HL-60/S4 (cell line): Measurements from ENCODE around the gene CES5A.
"Not testable (repeated sequence)": the region's sequence is repeated elsewhere in the genome, so short reads cannot be mapped to it uniquely, and the experiment has no call there.

Experiments
- in situ Hi-C: fragments of 300-500 bp; cut with MboI; formaldehyde crosslinking; loops from 2 replicates; pipeline ENCODE4 v1.14.3; 2022; ENCODE audit warnings: low sequenced_read_pairs

CES5A gene

DNA sequence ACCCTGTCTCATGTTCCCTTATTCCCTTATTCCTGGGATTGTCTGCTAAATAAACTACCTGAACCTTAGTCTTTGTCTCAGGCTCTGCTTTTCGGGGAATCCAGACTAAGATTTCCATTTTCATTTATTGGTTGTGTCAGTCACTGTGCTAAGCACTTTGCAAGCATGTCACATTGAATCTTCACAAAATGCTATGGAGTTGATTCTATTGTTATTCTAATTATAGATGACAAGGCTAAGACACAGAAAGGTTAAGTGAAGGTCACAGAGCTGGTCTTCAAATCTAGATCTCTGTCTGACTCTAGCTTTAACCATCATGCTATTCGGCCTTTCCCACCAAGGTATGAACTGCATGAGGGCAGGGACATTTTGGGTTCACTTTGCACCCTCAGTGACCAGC is 13.4 kb upstream of the CES5A start:
- in situ Hi-C loops, result no loop called here

DNA sequence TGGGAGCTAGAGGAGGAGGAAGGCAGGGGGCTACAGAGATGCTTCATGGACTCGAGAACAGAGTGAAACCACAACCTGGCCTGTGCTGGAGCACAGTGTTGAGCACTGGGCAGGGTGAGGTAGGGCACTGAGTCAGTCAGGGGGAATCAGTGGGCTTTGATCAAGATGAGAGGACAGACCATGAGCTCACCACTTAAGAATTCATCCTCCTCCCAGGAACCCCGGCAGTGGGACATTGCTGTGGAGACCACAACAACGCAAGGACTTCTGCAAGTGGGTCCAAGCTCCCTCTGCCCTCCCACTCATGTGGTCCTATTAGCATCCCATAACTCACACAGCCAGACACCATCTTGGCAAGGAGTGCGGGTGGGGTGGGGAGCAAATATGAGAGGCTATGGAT is 1.7 kb upstream of the CES5A start:
- in situ Hi-C loops, result no loop called here

DNA sequence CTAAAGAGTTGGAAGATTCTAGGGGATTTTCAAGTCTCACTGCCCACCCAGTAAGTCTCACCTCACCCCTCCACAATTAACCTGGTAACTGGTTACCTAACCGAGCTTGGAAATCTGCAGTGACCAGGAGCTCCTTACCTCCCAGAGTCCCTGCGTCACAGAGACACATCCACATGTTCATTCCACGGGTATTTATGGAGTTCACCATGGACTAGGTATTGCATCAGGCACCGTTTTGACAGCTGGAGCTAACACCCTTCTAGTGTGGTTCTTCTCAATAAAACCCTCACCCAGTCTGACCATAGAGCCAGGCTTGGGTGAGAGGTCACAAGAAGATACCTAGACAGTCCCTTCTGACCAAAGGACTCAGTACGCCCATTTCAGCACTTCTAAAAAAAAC is 2.1 kb downstream of the CES5A start:
- in situ Hi-C loops, result no loop called here

DNA sequence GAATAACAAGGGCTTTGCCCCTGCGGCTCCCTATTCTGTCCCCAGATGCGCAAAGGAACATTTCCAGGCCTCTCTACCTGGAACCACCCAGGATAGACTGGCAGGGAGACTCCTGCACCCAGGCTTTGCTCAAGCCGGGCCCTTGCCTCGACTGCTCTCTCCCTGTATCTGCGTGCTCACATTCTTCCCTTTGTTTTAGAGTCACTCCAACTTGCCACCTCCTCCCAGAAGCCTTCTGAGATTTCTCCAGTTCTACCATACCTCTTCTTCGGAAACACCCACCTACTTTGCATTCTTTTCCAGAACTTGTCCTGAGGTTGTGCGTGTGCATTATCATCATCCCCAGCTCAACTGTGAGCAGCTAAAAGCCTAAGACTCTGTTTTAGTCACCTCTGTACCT is 3.0 kb downstream of the CES5A start:
- in situ Hi-C loops, result no loop called here

DNA sequence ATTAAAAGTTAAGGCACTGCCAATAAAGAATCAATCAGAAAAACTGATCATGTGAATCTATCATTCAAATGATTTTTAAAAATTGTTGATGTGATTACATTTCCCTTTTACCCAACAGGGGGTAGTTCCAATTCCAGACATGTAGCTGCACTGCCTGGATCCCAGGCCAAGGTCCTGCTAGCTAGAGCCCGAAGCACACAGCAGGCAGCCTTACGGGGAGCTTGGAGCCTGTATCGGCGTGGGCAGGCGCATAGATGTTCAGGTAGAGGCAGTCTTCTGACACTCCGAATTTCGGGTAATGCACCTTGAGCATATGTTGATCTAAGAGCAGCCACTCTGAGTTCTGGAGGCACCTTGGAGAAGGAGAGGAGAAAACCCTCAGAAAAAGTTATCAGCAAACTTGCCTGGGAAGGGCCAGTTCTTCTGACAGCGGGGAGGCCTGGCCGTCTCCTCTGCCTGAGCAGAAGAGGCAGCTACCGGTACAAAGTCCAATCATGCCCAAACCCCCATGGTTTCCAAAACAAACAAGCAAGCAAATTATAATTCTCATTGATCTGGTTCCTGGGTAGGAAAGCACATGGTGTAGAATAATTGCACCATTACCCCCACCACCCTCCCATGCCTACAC is 3.6 kb downstream of the CES5A start:
- in situ Hi-C loops, result no loop called here

DNA sequence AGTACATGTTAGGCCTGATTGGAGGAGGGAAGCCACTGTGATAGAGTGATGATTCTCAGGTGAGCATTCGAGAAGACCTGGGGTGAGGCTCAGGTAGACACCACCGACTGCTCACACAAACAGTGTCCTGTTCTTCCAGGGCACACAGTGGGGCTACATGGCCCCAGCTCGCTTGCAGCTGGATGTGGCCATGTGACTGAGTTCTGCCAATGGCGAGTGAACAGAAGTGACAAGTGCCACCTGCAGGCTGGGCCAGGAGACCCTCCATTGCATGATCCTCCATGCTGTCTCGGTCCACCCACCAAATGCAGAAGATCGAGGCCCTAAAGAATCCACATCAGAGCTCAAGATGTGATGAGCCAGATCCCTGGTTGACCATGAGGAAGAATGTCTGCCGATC is 6.2 kb downstream of the CES5A start:
- in situ Hi-C loops, result no loop called here

DNA sequence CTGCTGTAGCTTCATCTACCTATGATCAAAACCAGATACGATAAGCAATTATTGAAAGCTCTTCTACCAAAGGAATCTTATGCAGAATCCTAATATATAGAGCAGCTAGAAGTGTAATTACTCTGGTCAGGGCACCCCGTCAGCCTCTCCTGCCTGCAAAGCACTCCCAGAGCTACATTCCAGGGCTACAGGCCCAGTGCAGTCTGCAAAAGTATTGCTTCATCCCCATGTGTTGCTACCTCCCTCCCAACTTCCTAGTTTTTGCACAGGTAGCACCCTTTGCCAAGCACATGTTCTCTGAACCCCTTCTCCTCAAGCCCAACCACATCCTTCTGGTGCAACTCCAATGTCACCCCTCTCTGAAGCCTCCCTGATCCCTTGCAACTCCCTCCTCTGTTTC is 7.0 kb downstream of the CES5A start:
- in situ Hi-C loops, result no loop called here

DNA sequence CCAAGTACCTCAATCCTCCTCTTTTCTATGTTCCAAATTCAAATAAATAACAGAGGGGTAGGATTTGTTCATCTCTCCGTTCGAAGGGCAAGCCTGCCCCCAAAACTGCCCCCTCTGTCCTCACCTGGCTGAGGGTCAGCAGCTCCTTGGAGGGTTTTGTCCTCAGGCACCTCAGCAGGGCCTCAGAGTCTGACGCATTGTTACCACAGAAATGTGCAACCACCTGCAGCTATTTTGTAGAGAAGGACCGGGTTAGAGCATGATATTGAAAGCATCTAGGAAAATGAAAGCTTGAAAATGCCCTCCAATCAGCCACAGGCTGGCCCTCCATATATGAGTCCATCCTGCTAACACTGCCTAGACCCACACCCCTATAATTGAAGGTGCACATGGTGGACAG is 13.9 kb downstream of the CES5A start:
- in situ Hi-C loops, result no loop called here

DNA sequence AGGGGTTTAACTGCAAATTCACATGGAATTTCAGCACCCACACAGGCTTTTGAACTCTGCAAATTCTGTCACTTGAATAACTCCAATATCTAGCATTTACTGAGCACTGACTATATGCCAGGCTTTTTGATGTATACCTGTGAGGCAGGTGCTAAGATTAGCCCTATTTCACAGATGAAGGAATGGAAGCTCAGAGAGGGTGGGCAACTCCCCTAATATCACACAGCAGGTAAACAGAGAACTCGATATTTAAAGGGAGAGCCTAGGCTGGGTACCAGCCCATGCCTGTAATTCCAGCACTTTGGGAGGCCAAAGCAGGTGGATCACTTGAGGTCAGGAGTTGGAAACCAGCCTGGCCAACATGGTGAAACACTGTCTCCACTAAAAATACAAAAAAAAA is 17.5 kb downstream of the CES5A start:
- in situ Hi-C loops, result not testable (repeated sequence)

DNA sequence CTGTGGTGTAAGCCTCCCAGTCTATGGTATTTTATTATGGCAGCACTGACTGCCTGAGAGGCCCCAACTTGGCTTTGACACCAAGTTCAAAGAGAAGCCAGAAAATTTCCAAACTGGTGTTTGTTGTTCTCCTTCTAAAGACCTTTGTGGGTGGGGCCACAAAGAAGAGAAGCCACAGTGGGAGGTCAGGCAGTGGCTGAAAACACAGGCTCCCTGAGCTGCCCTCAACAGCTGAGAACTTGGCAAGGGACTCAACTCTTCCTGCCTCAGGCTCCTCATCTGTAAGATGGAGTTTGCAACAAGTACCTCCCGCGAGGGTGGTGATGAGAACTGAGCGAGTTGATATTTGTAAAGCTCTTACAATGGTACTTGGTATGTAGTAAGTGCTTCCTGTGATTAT is 18.2 kb downstream of the CES5A start:
- in situ Hi-C loops, result no loop called here

DNA sequence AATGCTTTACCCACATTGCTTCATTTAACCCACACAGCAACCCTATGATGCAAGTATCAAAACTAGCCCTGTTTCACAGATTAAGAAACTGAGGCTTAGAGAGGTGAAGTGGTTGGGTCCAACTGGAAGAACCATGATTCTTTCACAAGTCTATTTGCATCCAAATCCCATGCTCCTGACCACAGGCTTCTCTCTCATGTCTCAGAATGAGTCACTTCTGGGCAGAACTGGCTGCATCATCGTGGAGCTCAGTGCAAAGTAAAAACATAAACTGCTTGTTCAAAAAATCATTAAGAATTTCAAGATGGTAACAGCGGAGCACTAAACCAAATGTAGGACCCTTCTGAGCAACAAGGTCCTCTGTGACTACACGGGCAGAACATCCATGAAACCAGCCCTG is 22.1 kb downstream of the CES5A start:
- in situ Hi-C loops, result no loop called here

DNA sequence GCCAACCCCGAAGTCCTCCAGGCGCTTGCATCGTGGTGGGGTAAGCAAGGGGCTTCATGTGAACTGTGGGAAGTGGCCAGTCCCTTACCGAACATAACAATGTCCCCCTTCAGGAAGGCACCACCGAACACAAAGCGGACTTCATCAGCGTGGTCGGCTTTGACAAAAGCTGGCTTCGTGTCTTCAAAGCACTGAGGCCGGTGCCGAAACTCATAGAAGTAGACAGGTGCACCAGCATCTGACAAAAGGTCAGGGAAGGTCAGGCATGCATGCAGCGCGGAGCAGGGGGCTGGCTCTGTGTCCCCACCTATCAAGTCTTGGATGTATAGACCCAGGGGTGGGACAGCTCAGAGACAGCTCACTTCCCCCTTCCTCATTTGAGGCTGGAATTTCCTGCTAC is 25.6 kb downstream of the CES5A start:
- in situ Hi-C loops, result loop anchor here (10.0 kb wide), 1 partner anchor 385 kb away; no protein-coding TSS in a partner anchor

DNA sequence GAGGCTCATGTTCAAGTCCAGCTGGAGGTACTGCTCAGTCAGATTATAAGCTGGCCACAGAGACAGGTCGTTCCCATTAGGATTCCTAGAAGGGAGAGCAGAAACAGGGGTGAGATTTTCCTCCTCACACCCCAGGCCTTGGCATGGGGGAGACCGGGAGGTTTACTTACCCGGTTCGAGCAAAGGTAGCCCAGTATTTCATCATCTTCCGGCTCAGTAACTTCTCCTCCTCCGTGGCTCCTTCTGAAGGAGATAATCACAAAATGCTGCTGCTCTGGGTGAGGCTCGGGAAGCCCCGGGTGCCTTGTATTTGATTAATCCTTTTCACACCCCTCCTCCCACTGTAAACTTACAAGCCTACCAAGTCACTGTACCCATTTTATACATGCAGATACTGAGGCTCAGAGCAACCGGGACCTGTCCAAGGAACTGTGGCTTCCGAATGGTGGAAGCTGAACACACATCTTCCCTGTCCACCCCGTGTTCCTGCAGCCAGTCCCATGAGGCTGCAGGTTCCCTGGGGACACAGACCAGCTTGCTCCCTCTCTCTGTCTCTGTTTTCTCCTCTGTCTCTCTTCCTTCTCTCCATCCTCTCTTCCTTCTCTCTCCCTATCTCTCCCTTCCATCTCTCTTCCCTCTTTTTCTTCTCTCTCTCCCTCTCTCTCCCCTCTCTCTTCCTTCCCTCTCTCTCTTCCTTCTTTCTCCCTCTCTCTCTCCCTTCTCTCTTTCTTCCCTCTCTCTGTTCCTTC is 28.4 kb downstream of the CES5A start:
- in situ Hi-C loops, result loop anchor here (10.0 kb wide), 1 partner anchor 382 kb away; no protein-coding TSS in a partner anchor

DNA sequence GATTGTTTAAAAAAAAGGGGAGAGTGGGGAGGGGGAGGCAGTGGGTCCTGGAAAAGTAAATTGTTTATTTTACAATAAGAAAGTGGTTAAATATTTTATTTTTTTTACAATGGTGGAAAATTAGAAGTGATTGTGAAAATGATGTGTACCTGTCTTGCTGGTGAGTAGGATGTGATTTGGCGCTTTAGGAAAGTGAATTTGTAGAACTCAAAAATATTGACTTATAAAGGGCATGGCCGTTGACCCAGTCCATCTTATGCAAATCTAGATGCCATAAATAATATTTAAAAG is 32.1 kb downstream of the CES5A start:
- in situ Hi-C loops, result loop anchor here (5.0 to 10.0 kb wide), 2 partner anchors 141 to 378 kb away; no protein-coding TSS in a partner anchor

DNA sequence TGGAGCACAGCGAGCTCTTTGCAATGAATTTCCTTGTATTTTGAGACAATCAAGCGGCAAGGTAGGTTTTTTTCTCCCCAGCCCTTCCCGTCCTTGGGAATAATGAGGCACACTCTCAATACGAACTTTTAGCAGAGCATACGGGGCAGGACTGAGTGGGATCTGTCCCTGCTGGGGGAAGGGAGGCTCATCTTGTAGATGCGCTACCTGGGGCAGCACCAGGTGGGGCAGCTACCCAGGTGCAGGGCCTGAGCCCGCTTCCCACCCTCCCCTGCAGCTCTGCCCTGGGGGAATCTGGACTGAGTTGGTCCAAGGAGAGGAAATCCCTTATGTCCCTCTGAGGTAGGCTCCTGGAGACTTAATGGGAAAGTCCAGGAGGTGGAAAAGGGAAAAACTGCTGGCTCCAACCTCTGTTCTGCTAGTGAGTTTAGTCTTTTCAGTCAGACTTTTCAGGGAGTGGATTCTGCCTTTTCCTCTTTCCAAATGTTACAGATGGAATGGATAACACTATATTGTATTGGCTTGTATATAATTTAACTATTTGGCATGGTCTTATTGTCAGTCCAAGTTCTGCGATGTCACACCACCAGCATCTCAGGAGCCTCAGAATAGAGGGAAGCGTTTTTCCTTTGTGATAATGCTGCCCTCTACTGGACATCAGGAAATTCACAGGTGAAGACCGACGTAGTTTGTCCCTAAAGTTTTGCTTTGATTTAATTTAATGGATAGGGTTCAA is 32.6 kb downstream of the CES5A start:
- in situ Hi-C loops, result loop anchor here (5.0 to 10.0 kb wide), 2 partner anchors 140 to 378 kb away; no protein-coding TSS in a partner anchor

DNA sequence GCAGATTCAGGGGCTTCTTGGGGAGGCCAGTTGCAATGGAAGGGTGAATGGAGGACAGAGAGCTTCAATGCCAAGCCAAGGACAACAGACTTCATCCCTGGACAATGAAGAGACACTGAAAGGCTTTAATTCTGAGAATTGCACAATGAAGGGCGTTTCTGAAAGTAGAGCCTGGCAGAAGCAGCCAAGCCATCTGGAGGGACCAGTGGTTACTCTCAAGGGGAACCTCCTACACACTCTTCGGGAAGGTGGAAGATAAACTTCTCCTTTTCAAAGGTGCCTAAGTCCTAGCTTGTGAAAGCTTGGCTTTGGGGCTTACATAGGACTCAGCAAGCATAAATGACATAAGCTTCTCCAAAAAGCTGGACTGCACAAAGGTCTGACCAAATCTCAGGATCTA is 36.1 kb downstream of the CES5A start:
- in situ Hi-C loops, result no loop called here

DNA sequence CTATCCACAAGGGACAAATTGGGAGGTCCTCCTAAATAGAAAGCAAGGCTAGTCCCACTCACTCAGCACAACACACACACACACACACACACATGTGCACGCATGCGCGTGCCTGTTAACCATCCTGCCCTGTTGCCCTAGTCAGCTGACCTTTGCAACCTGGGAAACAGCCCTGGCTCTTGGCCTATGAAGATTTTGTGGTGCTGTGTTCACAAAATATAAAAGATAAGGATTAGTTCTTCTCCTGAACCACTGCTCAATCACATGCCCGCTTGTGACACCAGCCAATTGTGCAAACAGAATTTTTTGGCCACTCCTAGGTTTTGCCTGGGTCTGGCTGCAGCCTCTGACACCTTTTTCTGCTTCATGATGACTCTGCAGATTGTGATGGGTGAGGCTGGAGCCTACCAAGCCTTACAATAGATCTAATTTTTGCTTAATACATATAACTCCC is 39.0 kb downstream of the CES5A start:
- in situ Hi-C loops, result no loop called here

DNA sequence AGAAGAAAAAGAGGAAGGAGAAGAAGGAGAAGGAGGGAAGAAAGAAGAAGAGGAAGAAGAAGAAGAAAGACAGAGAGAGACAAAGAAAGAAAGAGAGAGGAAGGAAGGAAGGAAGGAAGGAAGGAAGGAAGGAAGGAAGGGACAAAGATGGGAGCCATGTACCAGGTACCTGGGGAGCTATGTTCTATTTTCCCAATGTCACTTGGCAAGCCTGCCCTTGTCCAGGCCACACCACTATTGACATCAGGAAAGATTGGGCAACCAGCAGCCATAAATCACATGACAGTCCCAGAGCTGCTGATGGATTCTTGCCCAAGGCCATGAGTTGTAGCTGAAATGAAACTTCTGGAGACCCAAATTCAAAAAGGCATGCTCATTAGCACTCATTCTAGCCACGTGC is 39.6 kb downstream of the CES5A start:
- in situ Hi-C loops, result no loop called here

DNA sequence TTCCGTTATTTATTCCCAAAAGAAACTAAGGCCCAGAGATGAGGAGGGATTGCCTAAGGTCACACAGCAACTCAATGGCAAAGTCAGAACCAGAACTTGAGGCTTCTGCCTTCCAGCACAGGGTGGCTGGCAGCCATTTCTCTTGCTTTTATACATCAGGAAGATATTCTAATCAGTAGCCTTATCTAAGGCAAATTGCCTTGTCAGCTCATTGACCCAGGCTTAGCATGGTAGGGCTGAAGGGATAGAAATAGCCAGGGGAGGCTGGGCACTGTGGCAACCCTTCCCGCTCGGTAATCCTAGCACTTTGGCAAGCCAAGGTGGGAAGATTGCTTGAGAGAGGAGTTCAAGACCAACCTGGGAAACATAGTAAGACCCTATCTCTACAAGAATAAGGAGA is 40.0 kb downstream of the CES5A start:
- in situ Hi-C loops, result not testable (repeated sequence)

DNA sequence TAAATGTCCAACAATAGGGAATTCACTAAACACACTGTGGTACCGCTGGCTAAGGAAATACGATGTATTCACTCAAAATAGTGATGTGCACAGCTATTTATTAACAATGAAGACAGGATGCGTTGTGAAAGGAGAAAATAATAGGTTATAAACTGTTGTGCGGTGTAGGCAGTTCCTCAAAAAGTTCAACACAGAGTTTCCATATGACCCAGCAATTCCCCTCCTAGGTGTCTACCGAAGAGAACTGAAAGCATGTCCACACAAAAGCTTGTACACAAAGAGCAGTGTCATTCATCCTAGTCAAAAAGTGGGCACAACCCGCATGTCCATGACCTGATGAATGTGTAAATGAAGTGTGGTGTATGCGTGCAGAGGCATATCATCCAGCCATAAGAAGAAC is 41.1 kb downstream of the CES5A start:
- in situ Hi-C loops, result loop anchor here (5.0 kb wide), 1 partner anchor 72 kb away; no protein-coding TSS in a partner anchor

DNA sequence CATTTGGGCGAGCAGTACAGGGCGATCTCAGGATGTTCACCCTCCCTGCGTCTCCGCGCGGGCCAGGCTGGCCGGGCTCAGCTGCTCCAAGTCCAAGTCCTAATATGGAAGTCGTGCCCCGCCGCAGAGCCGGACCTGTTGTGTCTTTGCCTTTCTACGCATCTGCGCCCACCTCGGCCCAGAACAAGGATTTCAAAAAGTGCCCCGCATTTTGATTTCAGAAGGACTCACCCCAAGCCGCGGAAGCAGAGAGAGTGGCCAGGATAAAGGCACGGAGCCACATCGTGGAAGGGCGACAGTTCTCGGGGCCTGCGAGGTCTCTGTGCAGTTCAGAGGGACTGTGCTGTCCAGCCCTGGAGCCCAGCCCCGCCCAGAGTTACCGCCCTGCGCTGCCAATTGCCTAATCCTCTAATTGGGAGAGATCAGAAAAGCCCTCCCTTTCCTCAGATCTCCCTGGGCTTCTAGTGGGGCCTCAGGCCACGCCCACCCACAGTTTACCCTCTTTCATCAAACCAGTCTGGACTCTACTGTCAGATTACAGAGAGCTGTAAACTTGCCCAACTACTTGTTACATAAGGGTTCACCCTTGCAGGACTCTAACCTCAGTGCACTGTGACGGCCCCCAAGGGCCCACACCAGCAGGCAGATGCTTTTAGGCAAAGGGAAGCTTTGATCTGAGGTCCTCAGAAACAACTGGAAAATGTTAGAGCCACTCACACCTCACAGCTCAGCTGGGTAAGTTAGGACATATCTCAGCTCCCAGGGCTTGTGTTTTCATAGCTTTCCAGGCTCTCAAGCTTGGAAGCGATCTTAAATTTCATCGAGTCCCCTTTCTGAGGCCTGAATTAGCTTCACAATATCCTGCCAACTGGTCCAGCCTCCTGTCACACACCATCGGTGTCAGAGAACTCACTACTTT is 42.1 kb downstream of the CES5A start, which contains the start of gene CES1:
Gene CES1, minus strand, starts transcription at position 324 of the 919 bp plus-strand sequence. Its CDS starts 41 bp downstream, at position 283.
- in situ Hi-C loops, result loop anchor here (5.0 kb wide), 1 partner anchor 71 kb away; no protein-coding TSS in a partner anchor
